Smooth muscle cell (in vitro differentiated cells): ENCODE data around the gene GCDH. TPM values are rescaled to one million over a fixed set of nuclear protein-coding genes. Genes with fewer than 3 reads are reported as not detected.

ENCODE experiments used
- DNase-seq: peaks from one replicate; lab custom pipeline; 2025; ENCODE audit not compliant: unreplicated experiment; lab: John Stamatoyannopoulos, UW
- H2AFZ ChIP-seq: fragments of 200-600 bp; sonication (generic); 2 replicates; pipeline ENCODE4 v1.6.0; 2016; ENCODE audit warnings: antibody characterized with exemption, low read depth, mild to moderate bottlenecking
- H3F3A ChIP-seq: fragments of 200-600 bp; sonication (generic); 2 replicates; pipeline ENCODE4 v1.6.0; 2017; ENCODE audit warnings: antibody characterized with exemption, low read depth
- H3K27ac ChIP-seq: fragments of 200-600 bp; sonication (generic); 2 replicates; pipeline ENCODE4 v1.5.1; 2016; ENCODE audit warnings: low read depth, mild to moderate bottlenecking
- H3K27me3 ChIP-seq: fragments of 200-600 bp; sonication (generic); 2 replicates; pipeline ENCODE4 v1.6.1; 2016; ENCODE audit warnings: low read depth, mild to moderate bottlenecking
- H3K36me3 ChIP-seq: fragments of 200-600 bp; sonication (generic); 2 replicates; pipeline ENCODE4 v1.5.1; 2016; ENCODE audit warnings: low read depth
- H3K4me1 ChIP-seq: fragments of 200-600 bp; sonication (generic); 2 replicates; pipeline ENCODE4 v1.5.1; 2016; ENCODE audit warnings: low read depth
- H3K4me2 ChIP-seq: fragments of 200-600 bp; sonication (generic); 2 replicates; pipeline ENCODE4 v1.6.0; 2016; ENCODE audit warnings: mild to moderate bottlenecking
- H3K4me3 ChIP-seq: fragments of 200-600 bp; sonication (generic); 2 replicates; pipeline ENCODE4 v1.5.1; 2016; ENCODE audit warnings: mild to moderate bottlenecking
- H3K79me2 ChIP-seq: fragments of 200-600 bp; sonication (generic); 2 replicates; pipeline ENCODE4 v1.6.0; 2016; ENCODE audit warnings: low read depth, mild to moderate bottlenecking
- H3K9ac ChIP-seq: fragments of 200-600 bp; sonication (generic); 2 replicates; pipeline ENCODE4 v1.6.0; 2016; ENCODE audit warnings: low read depth
- H3K9me3 ChIP-seq: fragments of 200-600 bp; sonication (generic); replicated peaks from 2 replicates; pipeline ENCODE4 v1.5.1; 2016; ENCODE audit warnings: low read depth
- H4K20me1 ChIP-seq: fragments of 200-600 bp; sonication (generic); 2 replicates; pipeline ENCODE4 v1.6.0; 2016; ENCODE audit warnings: low read depth
- CTCF ChIP-seq: fragments of 200-600 bp; sonication (generic); IDR thresholded peaks from 2 replicates; pipeline ENCODE4 v1.5.1; 2017; ENCODE audit warnings: borderline replicate concordance, mild to moderate bottlenecking, antibody characterized with exemption; ENCODE audit not compliant: insufficient read depth, poor library complexity, severe bottlenecking
- WGBS: methylation state at CpG from one replicate; pipeline ENCODE4 v1.1.7; 2016; ENCODE audit warnings: low lambda C conversion rate; 5-methylcytosine and 5-hydroxymethylcytosine counted together
- polyA plus RNA-seq: library from polyadenylated mRNA; unstranded; fragments of >200 nt; fragmentation: Nextera tagmentation; extraction: Ambion mirVana; gene quantifications from 2 replicates; pipeline ENCODE4 v1.2.1, GENCODE V29; 2016
- total RNA-seq: library from RNA; depleted of rRNA; stranded (reverse); fragments of >200 nt; gene quantifications from 2 replicates; pipeline ENCODE4 v1.2.3, GENCODE V29; 2014

GCDH gene
- total and polyA plus RNA-seq, 2 experiments from 2014 or later, result 9.7 to 15.3 TPM

- Histone ChIP-seq H3K4me3 (no peak overlapping the region), H3K27ac (no peak overlapping the region), H3K4me1 (peaks cover 4% of the 10 kb centered on the region), H3K36me3 (no peaks in the 10 kb centered on the region), H3K27me3 (no peaks in the 10 kb centered on the region), H2AFZ (no peak overlapping the region), H3F3A (no peaks in the 10 kb centered on the region), H3K9ac (no peak overlapping the region), H3K4me2 (no peak overlapping the region), H3K79me2 (no peaks in the 10 kb centered on the region), H4K20me1 (no peaks in the 10 kb centered on the region), H3K9me3 (no peaks in the 10 kb centered on the region)
- no peak for TF ChIP-seq CTCF
- no peak for DNase-seq
- 91% methylated on average over 34 of the region's 34 CpGs for WGBS
These were observed 25.9 kb upstream of the GCDH start for GRCh38 chr19:12864721-12865715.

- Histone ChIP-seq H3K9ac (no peak overlapping the region), H3K4me2 (no peak overlapping the region)
- DNase-seq, result no peak
These were observed 25.1 kb upstream of the GCDH start for GRCh38 chr19:12865746-12866415.

GRCh38 chr19:12866416-12867119, 24.4 kb upstream of the GCDH start:
- H3F3A ChIP-seq, result no peaks in the 10 kb centered on the region
- no peak for TF ChIP-seq CTCF

More at GRCh38 chr19:12865746-12866415, 25.1 kb upstream of the GCDH start:
- peaks cover 4% of the 10 kb centered on the region for H3K4me1 ChIP-seq
- H2AFZ ChIP-seq, result no peak overlapping the region
- WGBS, result 81% methylated on average over 18 of the region's 19 CpGs
- H3K27me3 ChIP-seq, result no peaks in the 10 kb centered on the region
- no peaks in the 10 kb centered on the region for H3K79me2 ChIP-seq
- no peaks in the 10 kb centered on the region for H3K36me3 ChIP-seq
- no peak overlapping the region for H3K4me3 ChIP-seq
- H3K27ac ChIP-seq, result no peak overlapping the region
- TF ChIP-seq CTCF, result no peak
- no peaks in the 10 kb centered on the region for H4K20me1 ChIP-seq
- no peaks in the 10 kb centered on the region for H3F3A ChIP-seq
- no peaks in the 10 kb centered on the region for H3K9me3 ChIP-seq

More at GRCh38 chr19:12866416-12867119, 24.4 kb upstream of the GCDH start:
- no peak overlapping the region for H2AFZ ChIP-seq
- no peaks in the 10 kb centered on the region for H3K79me2 ChIP-seq
- DNase-seq, result no peak
- H3K36me3 ChIP-seq, result no peaks in the 10 kb centered on the region
- H4K20me1 ChIP-seq, result no peaks in the 10 kb centered on the region
- peaks cover 4% of the 10 kb centered on the region for H3K4me1 ChIP-seq
- H3K4me2 ChIP-seq, result no peak overlapping the region
- WGBS, result 90% methylated on average over 29 of the region's 29 CpGs
- no peaks in the 10 kb centered on the region for H3K27me3 ChIP-seq
- no peak overlapping the region for H3K9ac ChIP-seq
- H3K4me3 ChIP-seq, result no peak overlapping the region
- H3K27ac ChIP-seq, result no peak overlapping the region
- no peaks in the 10 kb centered on the region for H3K9me3 ChIP-seq
